ENCODE data around the gene DDC. TPM values are rescaled to one million over a fixed set of nuclear protein-coding genes. Genes with fewer than 3 reads are reported as not detected.

Gene DDC
- total and polyA plus RNA-seq, 4 donors, result 27.2 to 74.9 (median 58.6) TPM

DNA sequence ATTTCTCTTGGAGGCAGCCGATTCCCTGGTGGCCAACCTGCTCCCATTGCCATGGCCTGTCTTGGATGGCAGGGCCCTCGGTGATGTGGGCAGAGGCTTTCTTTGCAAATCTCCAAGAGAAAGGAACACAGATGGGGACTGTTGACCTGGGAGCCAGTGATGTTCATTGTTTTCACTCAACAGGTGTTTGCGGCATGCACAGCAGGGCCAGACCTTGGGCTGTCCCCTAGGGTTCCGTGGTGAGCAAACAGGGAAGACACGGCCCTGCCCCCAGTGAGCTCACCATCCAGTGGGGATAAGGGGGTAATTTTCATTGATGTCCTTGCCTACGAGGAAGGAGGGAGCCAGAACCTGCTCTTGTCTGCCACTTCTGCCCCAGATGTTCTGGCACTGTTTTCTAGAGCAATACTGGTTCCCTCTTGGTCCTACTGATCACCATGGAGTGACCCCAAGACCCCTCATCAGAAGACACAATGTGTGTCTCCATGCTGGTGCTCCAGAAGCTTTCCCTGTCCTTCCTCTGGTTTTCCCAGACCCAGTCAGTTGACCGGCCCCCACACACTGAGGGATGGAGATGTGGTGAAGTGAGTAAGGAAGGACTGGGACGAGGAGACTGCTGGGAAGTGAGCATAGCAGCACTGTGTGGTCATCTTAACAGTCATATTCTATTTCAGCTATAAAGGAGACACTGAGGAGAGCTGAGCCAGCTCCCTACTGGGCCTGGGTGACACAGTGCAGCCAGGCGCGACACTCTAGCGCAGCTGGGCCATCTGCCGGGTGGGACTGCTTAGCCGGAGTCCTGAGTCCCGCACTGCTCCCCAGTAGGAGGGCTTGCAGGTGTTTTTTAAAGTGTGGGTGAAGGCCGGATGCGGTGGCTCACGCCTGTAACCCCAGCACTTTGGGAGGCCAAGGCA, 94.7 kb downstream of the DDC start:
- Histone ChIP-seq H3K27ac (ENCODE audit: low read depth in 1 of 2, low read length in 2 of 2) (no peak overlapping the region), H3K27me3 (ENCODE audit: control insufficient read depth in 4 of 4, insufficient read depth in 4 of 4, low read length in 3 of 4) (no peaks in the 10 kb centered on the region), H3K9ac (ENCODE audit: low read depth in 1 of 2, low read length in 2 of 2) (no peak overlapping the region), H3K36me3 (ENCODE audit: control insufficient read depth in 4 of 4, insufficient read depth in 3 of 4, low read depth in 1 of 4, low read length in 3 of 4) (no peaks in the 10 kb centered on the region), H3K4me3 (ENCODE audit: low read depth in 1 of 3, low read length in 3 of 3) (no peak overlapping the region), H3K9me3 (ENCODE audit: control insufficient read depth in 4 of 4, low read length in 3 of 4) (no peaks in the 10 kb centered on the region), H3K4me1 (ENCODE audit: control insufficient read depth in 4 of 4, insufficient read depth in 4 of 4, low read length in 3 of 4) (peaks cover 4 to 20% (median 11%) of the 10 kb centered on the region in 4 donors)
- DNase-seq (ENCODE audit: low spot score), result no peak
- WGBS, result 96% methylated on average over 17 of the region's 17 CpGs
- TF ChIP-seq TAF1 (conservative IDR thresholded peaks at IDR 0.05) (no peak), RXRA (IDR thresholded peaks at IDR 0.05) (no peak), GABPA (IDR thresholded peaks at IDR 0.05 in 1 of 2, conservative IDR thresholded peaks at IDR 0.05 in 1 of 2) (no peak), YY1 (IDR thresholded peaks at IDR 0.05) (no peak), HNF4G (IDR thresholded peaks at IDR 0.05) (no peak), JUND (IDR thresholded peaks at IDR 0.05) (no peak), RAD21 (IDR thresholded peaks at IDR 0.05) (no peak), FOXA2 (IDR thresholded peaks at IDR 0.05) (no peak), SP1 (IDR thresholded peaks at IDR 0.05) (no peak), HNF4A (conservative IDR thresholded peaks at IDR 0.05) (no peak), EGR1 (IDR thresholded peaks at IDR 0.05; ENCODE audit: low read depth in 2 of 2) (no peak), REST (IDR thresholded peaks at IDR 0.05) (no peak), NR2F2 (IDR thresholded peaks at IDR 0.05) (no peak), MAX (IDR thresholded peaks at IDR 0.05) (no peak), FOXA1 (IDR thresholded peaks at IDR 0.05) (no peak)
- TF ChIP-seq, protein P1, sequence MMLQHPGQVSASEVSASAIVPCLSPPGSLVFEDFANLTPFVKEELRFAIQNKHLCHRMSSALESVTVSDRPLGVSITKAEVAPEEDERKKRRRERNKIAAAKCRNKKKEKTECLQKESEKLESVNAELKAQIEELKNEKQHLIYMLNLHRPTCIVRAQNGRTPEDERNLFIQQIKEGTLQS (IDR thresholded peaks at IDR 0.05), result no peak
- TF ChIP-seq, protein P2, sequence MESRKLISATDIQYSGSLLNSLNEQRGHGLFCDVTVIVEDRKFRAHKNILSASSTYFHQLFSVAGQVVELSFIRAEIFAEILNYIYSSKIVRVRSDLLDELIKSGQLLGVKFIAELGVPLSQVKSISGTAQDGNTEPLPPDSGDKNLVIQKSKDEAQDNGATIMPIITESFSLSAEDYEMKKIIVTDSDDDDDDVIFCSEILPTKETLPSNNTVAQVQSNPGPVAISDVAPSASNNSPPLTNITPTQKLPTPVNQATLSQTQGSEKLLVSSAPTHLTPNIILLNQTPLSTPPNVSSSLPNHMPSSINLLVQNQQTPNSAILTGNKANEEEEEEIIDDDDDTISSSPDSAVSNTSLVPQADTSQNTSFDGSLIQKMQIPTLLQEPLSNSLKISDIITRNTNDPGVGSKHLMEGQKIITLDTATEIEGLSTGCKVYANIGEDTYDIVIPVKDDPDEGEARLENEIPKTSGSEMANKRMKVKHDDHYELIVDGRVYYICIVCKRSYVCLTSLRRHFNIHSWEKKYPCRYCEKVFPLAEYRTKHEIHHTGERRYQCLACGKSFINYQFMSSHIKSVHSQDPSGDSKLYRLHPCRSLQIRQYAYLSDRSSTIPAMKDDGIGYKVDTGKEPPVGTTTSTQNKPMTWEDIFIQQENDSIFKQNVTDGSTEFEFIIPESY (IDR thresholded peaks at IDR 0.05), result no peak
- TF ChIP-seq, protein P3, sequence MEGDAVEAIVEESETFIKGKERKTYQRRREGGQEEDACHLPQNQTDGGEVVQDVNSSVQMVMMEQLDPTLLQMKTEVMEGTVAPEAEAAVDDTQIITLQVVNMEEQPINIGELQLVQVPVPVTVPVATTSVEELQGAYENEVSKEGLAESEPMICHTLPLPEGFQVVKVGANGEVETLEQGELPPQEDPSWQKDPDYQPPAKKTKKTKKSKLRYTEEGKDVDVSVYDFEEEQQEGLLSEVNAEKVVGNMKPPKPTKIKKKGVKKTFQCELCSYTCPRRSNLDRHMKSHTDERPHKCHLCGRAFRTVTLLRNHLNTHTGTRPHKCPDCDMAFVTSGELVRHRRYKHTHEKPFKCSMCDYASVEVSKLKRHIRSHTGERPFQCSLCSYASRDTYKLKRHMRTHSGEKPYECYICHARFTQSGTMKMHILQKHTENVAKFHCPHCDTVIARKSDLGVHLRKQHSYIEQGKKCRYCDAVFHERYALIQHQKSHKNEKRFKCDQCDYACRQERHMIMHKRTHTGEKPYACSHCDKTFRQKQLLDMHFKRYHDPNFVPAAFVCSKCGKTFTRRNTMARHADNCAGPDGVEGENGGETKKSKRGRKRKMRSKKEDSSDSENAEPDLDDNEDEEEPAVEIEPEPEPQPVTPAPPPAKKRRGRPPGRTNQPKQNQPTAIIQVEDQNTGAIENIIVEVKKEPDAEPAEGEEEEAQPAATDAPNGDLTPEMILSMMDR (IDR thresholded peaks at IDR 0.05; ENCODE audit: low read depth, low read length, missing input control), result no peak
